Measurements from ENCODE around the gene PIEZO1.
A peak's percentile ranks its signal among the peaks of the same experiment; 100 is the strongest.

PIEZO1 gene

GRCh38 chr16:88732172-88732960 lies 52.7 kb downstream of the PIEZO1 start:
- DNase-seq, result no peak

- peak; percentile 45 for DNase-seq
Observed at GRCh38 chr16:88731699-88732098, 53.3 kb downstream of the PIEZO1 start.

- DNase-seq, result no peak
Observed at GRCh38 chr16:88730632-88731607, 54.1 kb downstream of the PIEZO1 start.

GRCh38 chr16:88727871-88728270 lies 57.1 kb downstream of the PIEZO1 start:
- DNase-seq, result no peak

GRCh38 chr16:88726981-88727380 lies 58.0 kb downstream of the PIEZO1 start:
- DNase-seq, result no peak

GRCh38 chr16:88726408-88726749 lies 58.6 kb downstream of the PIEZO1 start:
- DNase-seq, result no peak

GRCh38 chr16:88725609-88726407 lies 59.2 kb downstream of the PIEZO1 start:
- DNase-seq, result no peak

- no peak for DNase-seq
Observed at GRCh38 chr16:88724855-88725555, 60.0 kb downstream of the PIEZO1 start.

- DNase-seq, result no peak
Observed at GRCh38 chr16:88723911-88724310, 61.1 kb downstream of the PIEZO1 start.

GRCh38 chr16:88723507-88723887 lies 61.5 kb downstream of the PIEZO1 start:
- DNase-seq, result no peak

- no peak for DNase-seq
Observed at GRCh38 chr16:88722784-88723506, 62.1 kb downstream of the PIEZO1 start.

GRCh38 chr16:88721815-88722755 lies 62.9 kb downstream of the PIEZO1 start:
- DNase-seq, result no peak

GRCh38 chr16:88721236-88721635 lies 63.8 kb downstream of the PIEZO1 start:
- no peak for DNase-seq

GRCh38 chr16:88720396-88720970 lies 64.5 kb downstream of the PIEZO1 start:
- DNase-seq, result no peak

- DNase-seq, result no peak
Observed at GRCh38 chr16:88719933-88720296, 65.1 kb downstream of the PIEZO1 start.

GRCh38 chr16:88719267-88719932 lies 65.6 kb downstream of the PIEZO1 start:
- no peak for DNase-seq

- DNase-seq, result no peak
Observed at GRCh38 chr16:88718178-88718577, 66.8 kb downstream of the PIEZO1 start.

GRCh38 chr16:88716601-88717001 lies 68.4 kb downstream of the PIEZO1 start:
- no peak for DNase-seq

GRCh38 chr16:88716201-88716600 lies 68.8 kb downstream of the PIEZO1 start:
- no peak for DNase-seq

Data from hematopoietic multipotent progenitor cell treated with erythropoietin and hydrocortisone succinate and interleukin-3 and kit ligand, for 4 days (in vitro differentiated cells).